HCEC 1CT (cell line): Measurements from ENCODE around the gene SEMA3G.
A peak's percentile ranks its signal among the peaks of the same experiment; 100 is the strongest.

Experiments
- DNase-seq: peaks from one replicate; pipeline ENCODE4 v3.0.0-alpha.2; 2017

Gene SEMA3G

DNA sequence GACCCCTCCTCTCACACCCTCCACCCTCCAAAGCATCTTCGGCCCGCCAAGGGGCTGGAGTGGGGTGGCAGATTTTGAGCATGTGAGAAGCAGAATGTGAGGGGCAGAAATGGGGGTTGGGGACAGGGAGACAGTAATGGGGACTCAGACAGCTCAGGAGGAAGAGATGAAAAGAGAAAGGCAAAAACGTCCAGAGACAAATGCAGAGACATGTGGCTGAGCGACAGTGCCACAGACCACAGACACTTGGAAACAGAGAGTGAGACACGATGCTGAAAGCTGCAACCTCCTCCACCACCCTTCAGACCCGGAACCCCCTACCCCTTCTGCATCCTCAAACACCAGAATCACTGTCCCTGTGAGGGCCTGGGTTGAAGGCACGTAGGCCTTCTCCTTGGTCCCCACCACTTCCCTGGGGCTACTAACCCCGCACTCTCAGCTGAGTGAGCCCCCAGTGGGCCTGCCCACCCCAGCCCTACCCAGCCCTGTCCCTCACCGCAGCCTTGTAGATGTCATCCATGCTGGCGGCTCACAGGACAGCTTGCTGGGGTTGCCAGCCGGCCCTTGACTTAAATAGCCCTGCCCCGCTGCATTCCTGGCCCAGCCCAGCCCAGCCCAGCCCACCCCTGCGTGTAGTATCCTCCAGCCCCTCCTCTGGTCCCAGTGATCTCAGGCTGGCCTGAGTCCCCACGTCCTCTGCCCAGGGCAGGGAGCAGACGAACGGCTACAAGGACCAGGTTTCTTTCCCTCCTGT lies 8.8 kb upstream of the SEMA3G start, which contains the start of gene TNNC1:
Gene TNNC1, minus strand, starts transcription at position 546 of the 754 bp plus-strand sequence. Its CDS starts 26 bp downstream, at position 520.
- DNase-seq = no peak

- no peak for DNase-seq
Measured at GRCh38 chr3:52452570-52453221, 7.8 kb upstream of the SEMA3G start.

- no peak for DNase-seq
Measured at GRCh38 chr3:52452126-52452525, 7.2 kb upstream of the SEMA3G start.

GRCh38 chr3:52451237-52452083 lies 6.6 kb upstream of the SEMA3G start:
- no peak for DNase-seq

- no peak for DNase-seq
Measured at GRCh38 chr3:52450489-52451236, 5.8 kb upstream of the SEMA3G start.

DNA sequence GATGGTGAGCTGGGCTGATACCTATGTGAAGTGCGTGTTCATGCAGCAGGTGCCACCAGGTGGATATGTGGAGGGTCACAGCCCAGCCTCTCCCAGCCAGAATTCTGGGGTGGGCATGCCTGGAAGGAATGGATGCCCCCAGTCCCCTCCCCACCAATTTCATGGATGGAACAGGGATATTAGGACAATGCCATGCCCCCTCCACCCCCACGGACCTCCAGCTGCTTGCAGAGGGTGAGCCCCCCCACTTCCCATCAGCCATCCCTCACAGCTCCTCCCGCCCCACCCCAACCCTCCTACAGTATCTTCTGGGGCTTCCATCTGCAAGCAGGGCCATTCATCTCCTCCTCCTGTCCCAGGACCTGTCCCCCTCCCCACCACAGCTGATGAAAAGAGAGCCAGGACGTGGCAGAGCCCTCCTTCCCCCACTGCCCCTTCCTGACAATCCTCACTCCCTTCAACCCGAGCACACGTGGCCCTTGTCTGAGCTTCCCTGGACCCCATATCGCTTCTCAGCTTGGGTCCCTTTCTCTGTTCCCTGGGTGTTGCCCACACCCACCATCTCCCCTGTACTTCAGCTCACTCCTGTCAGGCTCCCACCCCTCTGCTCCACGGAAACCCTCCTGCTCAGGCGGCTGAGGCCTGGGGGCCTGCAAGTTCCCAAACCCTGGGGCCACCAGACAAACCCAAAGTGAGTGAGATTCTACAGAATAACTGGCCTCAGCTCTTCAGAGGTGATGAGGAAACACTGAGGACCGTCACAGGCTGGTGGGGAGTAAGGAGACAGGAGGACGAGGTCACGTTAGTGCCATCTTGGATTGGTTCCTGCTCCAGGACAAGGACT lies 2.8 kb upstream of the SEMA3G start:
- DNase-seq = no peak

DNA sequence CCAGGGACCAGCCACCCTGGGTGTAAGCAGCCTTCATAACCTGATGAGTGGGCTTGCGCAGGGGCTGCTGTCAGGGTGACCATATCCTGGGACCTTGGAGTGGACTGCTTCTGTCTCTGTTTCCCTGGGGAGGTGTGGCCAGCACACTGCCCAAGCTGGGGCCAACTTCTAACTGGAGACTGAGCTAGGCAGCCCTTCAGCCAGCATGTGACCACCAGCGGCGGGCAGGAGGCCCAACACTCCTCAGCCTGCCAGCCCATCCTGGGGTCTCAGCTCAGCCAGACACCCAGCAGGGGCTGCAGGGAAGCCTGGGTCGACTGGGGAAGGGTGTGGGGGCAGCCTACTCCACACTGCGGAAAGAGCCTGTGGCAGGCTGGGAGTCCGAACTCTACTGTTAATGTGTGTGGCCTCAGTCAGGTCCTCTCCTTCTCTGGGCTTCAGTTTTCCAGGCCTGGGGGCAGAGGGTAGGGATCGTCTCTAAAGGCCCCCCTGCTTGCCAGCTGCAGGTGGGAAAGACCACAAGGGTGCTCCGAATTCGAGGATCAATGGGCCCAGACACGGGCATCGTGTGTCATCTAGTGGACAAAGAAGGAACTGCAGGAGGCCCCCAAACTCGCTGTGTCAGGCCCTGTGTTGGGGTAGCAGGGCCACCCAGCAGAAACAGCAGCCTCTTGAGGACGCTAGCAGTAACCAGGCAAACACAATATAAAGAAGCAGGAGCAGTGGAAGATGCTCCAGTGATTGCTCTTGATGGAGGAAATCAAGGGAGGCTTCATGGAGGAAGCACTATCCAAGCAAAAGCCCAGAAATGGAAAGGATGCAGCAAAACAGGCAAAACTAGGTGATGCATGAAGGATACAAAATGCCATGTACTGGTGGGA lies 2.0 kb upstream of the SEMA3G start:
- peak; percentile 56 for DNase-seq

- DNase-seq = no peak
Measured at GRCh38 chr3:52446042-52446441, 1.1 kb upstream of the SEMA3G start.

DNA sequence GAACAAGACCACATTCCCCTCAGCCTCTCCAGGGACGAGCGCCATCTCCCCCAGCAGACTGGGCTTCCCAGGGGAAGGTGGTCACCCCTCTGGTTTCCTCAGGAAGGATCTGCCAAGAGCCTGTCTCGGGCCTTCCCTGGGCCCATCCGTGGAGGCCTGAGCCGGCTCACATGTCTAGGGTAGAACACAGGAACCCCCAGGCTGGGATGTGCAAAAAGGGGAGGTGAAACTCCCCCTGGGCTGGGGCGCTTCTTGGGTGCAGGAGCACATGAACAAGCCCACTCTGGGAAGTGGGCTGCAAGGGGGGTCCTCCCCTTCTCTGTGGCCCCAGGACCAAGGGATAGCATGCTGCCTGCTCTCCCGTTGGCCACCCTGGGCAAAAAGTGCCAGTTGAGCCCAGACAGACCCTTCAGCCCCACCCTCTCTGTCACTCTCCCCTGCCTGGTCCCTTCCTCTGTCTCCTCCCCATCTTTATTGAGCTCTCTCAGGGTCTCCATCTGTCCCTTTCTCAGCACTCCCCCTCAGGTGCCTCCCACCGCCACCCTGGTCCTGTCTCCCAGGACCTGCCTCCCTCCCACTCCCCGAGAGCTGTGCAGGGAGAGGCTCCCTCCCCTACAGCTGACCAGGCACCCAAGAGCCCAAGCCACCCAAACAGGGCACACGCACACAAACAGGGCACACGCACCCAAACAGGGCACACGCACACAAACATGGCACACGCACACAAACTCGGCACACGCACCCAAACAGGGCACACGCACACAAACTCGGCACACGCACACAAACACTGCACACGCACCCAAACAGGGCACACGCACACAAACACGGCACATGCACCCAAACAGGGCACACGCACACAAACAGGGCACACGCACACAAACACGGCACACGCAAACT lies 864 bp downstream of the SEMA3G start:
- DNase-seq = no peak

DNA sequence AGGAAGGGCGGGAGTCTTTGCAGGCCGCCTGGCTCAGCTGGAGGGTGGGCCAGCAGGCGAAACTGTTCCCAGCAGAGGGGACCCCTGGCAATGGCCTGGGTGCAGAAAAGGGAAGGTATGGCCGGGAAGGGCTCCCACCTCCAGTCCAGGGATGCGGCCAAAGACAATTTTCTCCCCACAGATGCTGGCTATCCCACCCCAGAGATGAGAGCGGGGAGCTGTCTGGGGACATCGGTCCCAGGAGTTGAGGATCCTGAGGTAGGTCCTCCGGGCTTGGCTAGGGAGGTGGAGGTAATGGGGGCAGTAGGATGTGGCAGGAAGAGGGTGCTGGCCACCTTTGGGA lies 1.7 kb downstream of the SEMA3G start:
- DNase-seq = no peak

DNA sequence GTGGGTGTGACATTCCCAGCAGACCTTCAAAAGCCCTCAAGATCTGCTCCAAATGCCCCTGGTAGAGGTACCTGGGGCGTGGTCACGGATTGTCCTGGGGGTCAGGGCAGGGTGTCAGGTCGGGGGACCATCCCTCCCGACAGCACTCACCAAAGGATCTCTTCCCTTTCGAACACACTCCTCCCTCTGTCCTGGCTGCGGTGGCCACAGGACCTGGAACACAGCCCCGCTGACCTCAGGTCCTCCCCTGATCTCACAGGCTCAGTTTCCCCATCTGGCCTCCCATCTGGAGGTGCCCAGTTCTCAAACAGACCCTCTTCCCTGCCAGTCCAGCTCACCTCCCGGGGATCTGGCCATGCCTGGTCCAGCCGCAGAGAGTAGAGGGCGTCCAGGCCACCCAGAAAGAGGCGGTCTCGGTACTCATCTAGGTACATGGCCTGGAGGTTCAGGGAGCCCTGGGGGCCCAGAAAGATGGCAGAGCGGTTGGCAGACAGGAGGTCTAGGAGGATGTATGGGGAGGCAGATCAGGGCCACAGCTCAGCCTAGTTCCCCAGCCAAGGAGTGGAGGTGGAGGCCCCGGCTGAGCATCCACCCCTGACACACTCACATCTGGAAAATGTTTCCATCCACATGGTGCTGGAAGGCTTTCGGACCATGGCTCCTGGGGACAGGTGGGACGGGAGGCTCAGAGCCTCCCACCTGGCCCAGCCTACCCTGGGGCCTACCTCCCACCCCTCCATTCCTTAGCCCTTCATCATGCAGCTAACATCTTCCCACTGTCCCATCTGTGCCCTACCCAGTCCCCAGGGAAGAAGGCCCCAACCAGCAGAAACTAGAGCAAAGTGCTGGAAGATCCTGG lies 2.3 kb downstream of the SEMA3G start:
- DNase-seq = no peak

DNA sequence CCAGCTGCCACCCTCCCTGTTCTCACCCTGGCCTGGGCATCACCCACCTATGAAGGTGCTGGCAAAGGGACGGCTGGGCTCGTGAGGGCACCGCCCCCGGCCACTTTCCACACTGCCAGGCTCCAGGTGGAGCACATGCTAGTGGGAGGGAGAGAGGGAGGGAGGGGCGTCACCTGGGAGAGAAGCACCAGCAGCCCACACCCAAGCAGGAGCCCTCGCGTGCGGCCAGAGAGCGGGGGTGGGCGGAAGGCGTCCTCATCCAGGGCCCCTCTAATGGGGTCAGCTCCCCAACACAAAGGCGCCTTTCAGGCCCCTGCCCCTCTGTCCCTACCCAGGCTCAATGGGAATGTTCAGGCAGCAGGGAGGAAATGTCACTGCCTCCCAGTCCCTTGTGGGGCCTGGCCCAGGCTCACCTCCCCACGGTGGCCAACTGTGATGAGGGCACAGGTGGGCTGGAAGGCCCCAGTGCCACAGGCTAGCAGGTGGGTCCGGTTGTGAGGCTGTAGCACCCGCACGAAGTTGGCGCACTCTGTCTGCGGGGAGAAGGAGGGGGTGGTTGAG lies 3.1 kb downstream of the SEMA3G start:
- DNase-seq = no peak

DNA sequence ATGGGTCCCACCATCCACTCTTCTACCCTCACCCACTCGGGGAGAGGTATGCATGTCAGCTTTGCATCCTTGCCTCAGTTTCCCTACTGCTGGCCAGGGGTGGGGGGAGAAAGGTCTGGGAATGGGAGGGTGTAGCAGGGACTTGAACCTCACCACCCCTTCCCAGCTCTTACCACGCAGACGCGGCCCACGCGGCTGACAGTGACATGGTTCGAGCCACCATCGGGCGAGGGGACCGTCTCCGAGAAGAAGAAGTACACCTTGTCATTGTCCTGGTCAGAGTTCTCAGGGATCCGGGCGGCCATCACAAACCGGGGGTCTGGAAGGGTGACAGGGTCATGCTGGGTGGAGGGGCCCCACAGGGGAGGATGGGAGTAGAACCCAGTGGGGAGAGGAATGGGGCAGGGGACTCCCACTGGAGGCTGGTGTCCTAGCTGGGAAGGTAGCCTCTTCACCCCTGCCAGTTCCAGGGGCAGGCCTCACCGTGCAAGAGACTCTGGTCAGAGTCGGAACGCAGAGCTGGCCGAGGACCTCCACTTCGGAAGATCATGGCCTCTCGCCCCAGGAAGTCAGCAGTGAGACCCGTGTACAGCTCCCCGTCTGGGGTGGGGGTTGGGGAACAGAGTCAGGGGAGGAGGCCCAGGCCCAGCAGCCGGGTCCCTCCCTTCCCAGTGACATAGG lies 3.7 kb downstream of the SEMA3G start:
- DNase-seq = no peak

GRCh38 chr3:52440671-52441070 lies 4.2 kb downstream of the SEMA3G start:
- no peak for DNase-seq

DNA sequence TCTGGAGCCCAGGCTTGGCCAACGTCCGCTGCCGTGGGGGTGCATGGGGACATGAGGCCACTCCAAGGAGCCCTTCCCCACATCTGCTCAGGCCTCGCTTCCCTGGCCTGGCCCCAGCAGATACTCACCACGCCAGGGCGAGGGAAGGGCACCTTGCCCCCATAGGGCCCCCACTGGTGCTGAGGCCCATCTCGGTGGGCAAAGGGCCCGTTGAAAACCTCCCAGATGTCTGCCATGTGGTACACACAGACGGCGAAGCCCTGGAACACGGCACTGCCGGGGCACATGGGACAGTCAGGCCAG lies 4.7 kb downstream of the SEMA3G start:
- no peak for DNase-seq

DNA sequence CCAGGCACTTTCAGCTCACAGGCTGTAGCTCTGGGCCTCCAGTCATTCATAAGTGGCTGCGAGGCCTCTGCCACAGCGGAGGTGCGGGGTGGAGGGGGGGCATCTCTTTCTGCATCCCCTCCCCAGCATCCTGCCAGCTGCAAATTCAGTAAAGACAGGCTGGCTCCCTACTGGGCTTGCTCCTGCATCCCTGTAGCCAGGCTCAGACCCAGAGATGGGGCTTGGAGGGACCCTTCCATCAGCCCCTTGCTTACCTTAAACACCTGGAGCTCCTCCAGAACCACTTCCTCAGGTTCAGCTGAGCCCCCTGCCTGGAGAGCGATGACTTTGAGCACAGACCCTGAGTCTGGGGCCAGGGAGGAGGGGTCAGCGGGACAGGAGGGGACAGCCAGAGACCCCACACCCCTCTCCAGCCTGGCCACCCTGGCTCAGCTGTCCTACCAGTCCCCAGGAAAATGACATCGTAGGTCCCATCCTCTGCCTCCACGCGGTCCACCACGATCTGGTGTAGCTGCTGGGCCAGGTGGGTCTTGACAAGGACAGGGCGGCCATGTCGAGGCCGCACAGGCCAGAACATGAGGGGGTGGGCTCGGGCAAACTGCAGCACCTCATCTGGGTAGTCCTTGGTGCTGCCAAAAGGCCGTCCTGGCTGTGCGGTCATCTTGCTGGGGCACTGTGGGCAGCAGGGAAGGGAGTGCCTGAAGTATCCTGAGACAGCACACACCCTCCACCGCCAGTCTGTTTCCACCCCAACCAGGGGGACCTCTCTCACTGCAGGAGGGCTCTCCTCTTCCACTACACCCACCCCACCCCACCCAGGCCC lies 5.3 kb downstream of the SEMA3G start:
- DNase-seq = no peak
